Upper lobe of left lung (tissue), 6 donors: ENCODE data around the gene KCNIP1. TPM values are rescaled to one million over a fixed set of nuclear protein-coding genes. Genes with fewer than 3 reads are reported as not detected.

Experiments
- ATAC-seq, 2 donors: fragments of 200-7000 bp; cut with Tn5 transposase; one replicate each; pipeline ENCODE4 v1.9.1; 2022; ENCODE audit warnings: mild to moderate bottlenecking in 2 of 2, moderate library complexity in 2 of 2; ENCODE audit not compliant: low FRiP score in 2 of 2
- DNase-seq, 2 donors: peaks; one replicate each; pipeline ENCODE4 v3.0.0-alpha.2; 2019 to 2020
- H3K27ac ChIP-seq, 4 donors: fragments of 200-600 bp; sonication (generic); one replicate each; pipeline ENCODE4 v1.5.1; 2016 to 2019
- H3K27me3 ChIP-seq, 4 donors: fragments of 200-600 bp; sonication (generic); one replicate each; pipeline ENCODE4 v1.5.1; 2017 to 2019
- H3K36me3 ChIP-seq, 4 donors: fragments of 200-600 bp; sonication (generic); one replicate each; pipeline ENCODE4 v1.5.1; 2016 to 2019
- H3K4me1 ChIP-seq, 4 donors: fragments of 200-600 bp; sonication (generic); one replicate each; pipeline ENCODE4 v1.5.1; 2018 to 2019
- H3K4me3 ChIP-seq, 4 donors: fragments of 200-600 bp; sonication (generic); one replicate each; pipeline ENCODE4 v1.5.1; 2017 to 2019; ENCODE audit warnings: mild to moderate bottlenecking in 2 of 4, moderate library complexity in 1 of 4
- H3K9me3 ChIP-seq, 4 donors: fragments of 200-600 bp; sonication (generic); one replicate each; pipeline ENCODE4 v1.5.1; 2018 to 2019
- EP300 ChIP-seq, 4 donors: sonication (generic); formaldehyde crosslinking; IDR thresholded peaks; one replicate each; pipeline ENCODE4 v1.5.1; 2017; ENCODE audit warnings: antibody characterized with exemption in 4 of 4, control low read depth in 2 of 4
- POLR2A ChIP-seq, 4 donors: fragments of 450-650 bp; IDR thresholded peaks; one replicate each; pipeline ENCODE4 v1.5.1; 2016 to 2017; ENCODE audit warnings: antibody characterized with exemption in 4 of 4, mild to moderate bottlenecking in 2 of 4
- POLR2AphosphoS5 ChIP-seq, 2 donors: sonication (generic); formaldehyde crosslinking; IDR thresholded peaks; one replicate each; pipeline ENCODE4 v1.5.1; 2017; ENCODE audit warnings: antibody characterized with exemption in 2 of 2
- WGBS, 2 donors: methylation state at CpG; one replicate each; pipeline ENCODE4 v1.1.5; 2017 to 2018; 5-methylcytosine and 5-hydroxymethylcytosine counted together
- total RNA-seq, 6 donors: library from RNA; depleted of rRNA in 4 of 6; stranded (reverse); fragments of >200 nt in 4 of 6; gene quantifications; one replicate each; pipeline versions ENCODE4 v1.1.0 to v1.2.1, GENCODE V29; 2016 to 2021
- TF ChIP-seq, protein P1 (sequence below), 6 experiments: fragments of 450-650 bp in 4 of 6; fragments of 200-600 bp in 2 of 6; sonication (generic) in 2 of 6; IDR thresholded peaks; one replicate each; pipeline ENCODE4 v1.5.1; 2016 to 2019; ENCODE audit warnings: antibody characterized with exemption in 6 of 6
- donor health status: DM: no; HTN: no; CAD: no; lungs with moderate emphysema.
- donor health status: DM: no; HTN: yes; CAD: no; lungs with severe emphysema.

Gene KCNIP1
- total RNA-seq, 6 donors from 2014 or later, result 1.9 to 3.3 (median 2.9) TPM; not detected in 1

DNA sequence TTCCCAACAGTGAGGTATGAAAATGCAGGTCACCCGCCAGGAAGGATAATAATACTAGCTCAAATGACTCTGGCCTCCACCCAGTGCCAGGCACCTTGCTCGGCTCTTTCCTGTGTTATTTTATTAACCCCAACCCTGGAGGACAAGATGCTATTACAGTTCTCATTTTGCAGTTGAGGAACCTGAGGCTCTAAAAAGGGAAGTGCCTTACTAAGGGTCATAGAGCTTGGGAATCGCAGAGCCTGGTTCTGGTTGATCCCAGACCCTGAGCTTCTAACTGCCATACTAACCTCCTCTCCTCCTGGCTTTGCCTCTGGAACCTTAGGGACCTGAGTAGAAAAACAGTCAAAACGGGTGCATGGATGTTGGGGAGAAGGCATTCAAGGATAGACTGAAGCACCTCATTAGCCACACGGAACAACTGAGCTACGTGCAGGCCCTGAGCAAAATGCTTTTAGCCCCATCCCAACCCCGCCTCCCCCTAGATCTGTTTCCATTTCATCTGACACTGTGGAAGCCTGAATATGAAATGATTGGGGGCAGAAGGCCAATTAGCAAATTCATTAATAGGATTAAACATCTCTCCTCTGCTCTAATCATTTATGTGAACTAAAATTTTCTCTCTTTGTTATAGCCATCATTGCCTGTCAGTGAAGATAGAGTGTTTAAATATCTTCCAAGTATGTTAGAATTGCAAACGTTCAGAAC, 7.9 kb downstream of the KCNIP1 start:
- DNase-seq (no peak), ATAC-seq (no peak)

GRCh38 chr5:170513856-170514525, 10.2 kb downstream of the KCNIP1 start:
- 77 to 86% methylated on average over 4 to 5 of the region's 5 CpGs for WGBS, 2 donors
- no peak for DNase-seq
- H3K36me3 ChIP-seq, result no peaks in the 10 kb centered on the region
- no peak for ATAC-seq
- H3K27ac ChIP-seq, result no peak overlapping the region
- H3K9me3 ChIP-seq, result no peaks in the 10 kb centered on the region
- TF ChIP-seq POLR2A (IDR thresholded peaks at IDR 0.05), result no peak
- TF ChIP-seq EP300 (IDR thresholded peaks at IDR 0.05), result no peak
- no peak for TF ChIP-seq POLR2AphosphoS5 (IDR thresholded peaks at IDR 0.05)
- TF ChIP-seq, protein P1, sequence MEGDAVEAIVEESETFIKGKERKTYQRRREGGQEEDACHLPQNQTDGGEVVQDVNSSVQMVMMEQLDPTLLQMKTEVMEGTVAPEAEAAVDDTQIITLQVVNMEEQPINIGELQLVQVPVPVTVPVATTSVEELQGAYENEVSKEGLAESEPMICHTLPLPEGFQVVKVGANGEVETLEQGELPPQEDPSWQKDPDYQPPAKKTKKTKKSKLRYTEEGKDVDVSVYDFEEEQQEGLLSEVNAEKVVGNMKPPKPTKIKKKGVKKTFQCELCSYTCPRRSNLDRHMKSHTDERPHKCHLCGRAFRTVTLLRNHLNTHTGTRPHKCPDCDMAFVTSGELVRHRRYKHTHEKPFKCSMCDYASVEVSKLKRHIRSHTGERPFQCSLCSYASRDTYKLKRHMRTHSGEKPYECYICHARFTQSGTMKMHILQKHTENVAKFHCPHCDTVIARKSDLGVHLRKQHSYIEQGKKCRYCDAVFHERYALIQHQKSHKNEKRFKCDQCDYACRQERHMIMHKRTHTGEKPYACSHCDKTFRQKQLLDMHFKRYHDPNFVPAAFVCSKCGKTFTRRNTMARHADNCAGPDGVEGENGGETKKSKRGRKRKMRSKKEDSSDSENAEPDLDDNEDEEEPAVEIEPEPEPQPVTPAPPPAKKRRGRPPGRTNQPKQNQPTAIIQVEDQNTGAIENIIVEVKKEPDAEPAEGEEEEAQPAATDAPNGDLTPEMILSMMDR (IDR thresholded peaks at IDR 0.05), result no peak
- no peak overlapping the region for H3K4me3 ChIP-seq
- no peaks in the 10 kb centered on the region for H3K4me1 ChIP-seq
- no peaks in the 10 kb centered on the region for H3K27me3 ChIP-seq

More for the DNA sequence above, 7.9 kb downstream of the KCNIP1 start:
- WGBS, 2 donors, result 81 to 85% methylated on average over 8 of the region's 8 CpGs
- no peaks in the 10 kb centered on the region for H3K4me1 ChIP-seq
- no peak overlapping the region for H3K4me3 ChIP-seq
- no peaks in the 10 kb centered on the region for H3K36me3 ChIP-seq
- H3K27ac ChIP-seq, result no peak overlapping the region
- H3K9me3 ChIP-seq, result no peaks in the 10 kb centered on the region
- H3K27me3 ChIP-seq, result no peaks in the 10 kb centered on the region
- no peak for TF ChIP-seq POLR2AphosphoS5 (IDR thresholded peaks at IDR 0.05)
- TF ChIP-seq POLR2A (IDR thresholded peaks at IDR 0.05), result no peak
- TF ChIP-seq EP300 (IDR thresholded peaks at IDR 0.05), result no peak
- TF ChIP-seq, protein P1 (IDR thresholded peaks at IDR 0.05), result no peak

DNA sequence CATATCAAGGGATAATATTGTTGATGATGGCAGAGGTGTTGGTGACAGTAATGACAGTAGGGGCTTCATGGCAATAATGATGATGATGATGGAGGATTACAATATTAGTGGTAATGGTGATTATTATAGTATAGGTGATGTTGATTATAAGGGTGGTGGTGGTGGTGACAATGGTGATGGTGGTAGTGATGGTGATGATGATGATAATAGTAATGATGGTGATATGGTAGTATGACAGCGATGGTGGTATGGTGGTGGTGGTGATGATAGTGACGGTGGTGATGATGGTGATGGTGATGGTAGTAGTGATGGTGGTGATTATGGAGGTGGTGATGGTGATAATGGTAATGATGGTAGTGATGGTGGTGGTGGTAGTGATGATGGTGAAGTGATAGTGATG, 13.6 kb downstream of the KCNIP1 start:
- H3K4me3 ChIP-seq, result no peak overlapping the region
- H3K36me3 ChIP-seq, result no peaks in the 10 kb centered on the region
- DNase-seq, result no peak
- ATAC-seq, result no peak
- H3K27me3 ChIP-seq, result no peaks in the 10 kb centered on the region
- no peak overlapping the region for H3K27ac ChIP-seq
- 90 to 96% methylated on average over 2 of the region's 2 CpGs for WGBS, 2 donors
- no peaks in the 10 kb centered on the region for H3K4me1 ChIP-seq
- H3K9me3 ChIP-seq, result no peaks in the 10 kb centered on the region
- TF ChIP-seq POLR2A (IDR thresholded peaks at IDR 0.05), result no peak
- TF ChIP-seq POLR2AphosphoS5 (IDR thresholded peaks at IDR 0.05), result no peak
- TF ChIP-seq, protein P1 (IDR thresholded peaks at IDR 0.05), result no peak
- TF ChIP-seq EP300 (IDR thresholded peaks at IDR 0.05), result no peak

GRCh38 chr5:170518277-170518676, 14.5 kb downstream of the KCNIP1 start:
- H3K36me3 ChIP-seq, result no peaks in the 10 kb centered on the region
- no peaks in the 10 kb centered on the region for H3K4me1 ChIP-seq
- TF ChIP-seq, protein P1 (IDR thresholded peaks at IDR 0.05), result no peak
- TF ChIP-seq POLR2A (IDR thresholded peaks at IDR 0.05) (no peak), POLR2AphosphoS5 (IDR thresholded peaks at IDR 0.05) (no peak), EP300 (IDR thresholded peaks at IDR 0.05) (no peak)
- no peaks in the 10 kb centered on the region for H3K9me3 ChIP-seq
- ATAC-seq, result no peak
- WGBS, 2 donors, result 75 to 77% methylated on average over 5 of the region's 5 CpGs
- no peak for DNase-seq
- H3K4me3 ChIP-seq, result no peak overlapping the region
- no peaks in the 10 kb centered on the region for H3K27me3 ChIP-seq
- H3K27ac ChIP-seq, result no peak overlapping the region
